Measurements from ENCODE around the gene IGF1R. TPM values are rescaled to one million over a fixed set of nuclear protein-coding genes. Genes with fewer than 3 reads are reported as not detected.

The IGF1R gene
- total and polyA plus RNA-seq, 2 of the 13 experiments (the other 11 are each of a cell fraction or from before 2014, with no cell fraction given): 15.9 to 18.4 TPM

- no peak for TF ChIP-seq PTBP1 (IDR thresholded peaks at IDR 0.05; ENCODE audit: low read depth, low read length, poor library complexity, severe bottlenecking)
- no peak for TF ChIP-seq SOX13 (IDR thresholded peaks at IDR 0.05)
- peak in 1 of 2 experiments; percentile 32; a peak in 1 of 4 replicates for TF ChIP-seq SOX13 (CRISPR knock-in tag; conservative IDR thresholded peaks at IDR 0.05 in 1 of 2, IDR thresholded peaks at IDR 0.05 in 1 of 2)
- no peak for TF ChIP-seq ZBTB26 (CRISPR knock-in tag; IDR thresholded peaks at IDR 0.05; ENCODE audit: borderline replicate concordance)
- TF ChIP-seq FOXP1 (IDR thresholded peaks at IDR 0.05): no peak
- peak; percentile 77 for TF ChIP-seq FOXP1 (CRISPR knock-in tag; IDR thresholded peaks at IDR 0.05)
- TF ChIP-seq RARA (CRISPR knock-in tag; IDR thresholded peaks at IDR 0.05): peak; percentile 57; the same call in 1 of the 2 replicates
- TF ChIP-seq TCF7 (IDR thresholded peaks at IDR 0.05; ENCODE audit: low read depth): no peak
- TF ChIP-seq ARID5B (CRISPR knock-in tag; IDR thresholded peaks at IDR 0.05): peak; percentile 53
- no peak for TF ChIP-seq ZBED4 (CRISPR knock-in tag; IDR thresholded peaks at IDR 0.05; ENCODE audit: borderline replicate concordance)
- TF ChIP-seq NR2F6 (IDR thresholded peaks at IDR 0.05): 0 out of 2 replicates have a peak, but pooled peaks have one; percentile 42
- peak; percentile 30; the same call in 1 of the 2 replicates for TF ChIP-seq NR2F6 (CRISPR knock-in tag; IDR thresholded peaks at IDR 0.05)
- TF ChIP-seq CEBPG (CRISPR knock-in tag; IDR thresholded peaks at IDR 0.05): 0 out of 2 replicates have a peak, but pooled peaks have one; percentile 21
- peak; percentile 76 for TF ChIP-seq HNF4G (IDR thresholded peaks at IDR 0.05; ENCODE audit: borderline replicate concordance, low read depth, low read length)
- TF ChIP-seq HNF4G (CRISPR knock-in tag; IDR thresholded peaks at IDR 0.05; ENCODE audit: borderline replicate concordance, low read depth): no peak
Observed at GRCh38 chr15:98794748-98795147, 146.4 kb downstream of the IGF1R start (continued).
